ENCODE data around the gene WDSUB1.

GRCh38 chr2:159196393-159196925 is 90.0 kb downstream of the WDSUB1 start:
- no peak for TF ChIP-seq CTCF (conservative IDR thresholded peaks at IDR 0.05; ENCODE audit: low read length)
- no peak for TF ChIP-seq EZH2phosphoT487 (IDR thresholded peaks at IDR 0.05; ENCODE audit: borderline replicate concordance, low read depth, low read length)
